GM23338 (cell line): ENCODE results near the gene FAM234A. TPM values are rescaled to one million over a fixed set of nuclear protein-coding genes. Genes with fewer than 3 reads are reported as not detected.

Experiments used
- ATAC-seq: fragments of 200-7000 bp; cut with Tn5 transposase; 3 replicates; pipeline ENCODE4 v1.9.1; 2020
- DNase-seq: peaks from one replicate; pipeline ENCODE4 v3.0.0-alpha.2; 2015; ENCODE audit warnings: low spot score
- H2AFZ ChIP-seq: fragments of 200-600 bp; sonication (generic); 2 replicates; pipeline ENCODE4 v1.8.0; 2016; ENCODE audit warnings: antibody characterized with exemption, mild to moderate bottlenecking, moderate library complexity
- H3F3A ChIP-seq: fragments of 200-600 bp; sonication (generic); replicated peaks from 2 replicates; pipeline ENCODE4 v1.8.0; 2017; ENCODE audit warnings: antibody characterized with exemption, mixed run types, low read depth
- H3K27ac ChIP-seq: fragments of 200-600 bp; sonication (generic); 2 replicates; pipeline ENCODE4 v1.6.1; 2016; ENCODE audit warnings: low read depth
- H3K27me3 ChIP-seq: fragments of 200-600 bp; sonication (generic); 2 replicates; pipeline ENCODE4 v1.8.0; 2016; ENCODE audit warnings: mild to moderate bottlenecking, mixed run types, moderate library complexity; ENCODE audit not compliant: insufficient read depth
- H3K36me3 ChIP-seq: fragments of 200-600 bp; sonication (generic); 2 replicates; pipeline ENCODE4 v1.8.0; 2016; ENCODE audit warnings: mild to moderate bottlenecking; ENCODE audit not compliant: insufficient read depth
- H3K4me1 ChIP-seq: fragments of 200-600 bp; sonication (generic); 2 replicates; pipeline ENCODE4 v1.8.0; 2016; ENCODE audit warnings: mild to moderate bottlenecking, moderate library complexity; ENCODE audit not compliant: insufficient read depth
- H3K4me2 ChIP-seq: fragments of 200-600 bp; sonication (generic); 2 replicates; pipeline ENCODE4 v1.7.1; 2017; ENCODE audit warnings: mixed run types
- H3K4me3 ChIP-seq: fragments of 200-600 bp; sonication (generic); 2 replicates; pipeline ENCODE4 v1.6.1; 2016; ENCODE audit warnings: mixed run types
- H3K79me2 ChIP-seq: fragments of 200-600 bp; sonication (generic); replicated peaks from 2 replicates; pipeline ENCODE4 v1.8.0; 2017; ENCODE audit warnings: mild to moderate bottlenecking; ENCODE audit not compliant: insufficient read depth
- H3K9me2 ChIP-seq: fragments of 200-600 bp; sonication (generic); 2 replicates; pipeline ENCODE4 v1.8.0; 2017; ENCODE audit not compliant: insufficient read depth
- H4K20me1 ChIP-seq: fragments of 200-600 bp; sonication (generic); replicated peaks from 2 replicates; pipeline ENCODE4 v1.8.0; 2017; ENCODE audit warnings: mild to moderate bottlenecking; ENCODE audit not compliant: insufficient read depth
- H3K27ac Mint-ChIP-seq: 2 replicates; pipeline ENCODE4 v1.8.0; 2020; ENCODE audit warnings: inconsistent platforms, mild to moderate bottlenecking, moderate library complexity, mixed read lengths
- H3K27me3 Mint-ChIP-seq: 3 replicates; pipeline ENCODE4 v1.8.0; 2022; ENCODE audit warnings: low read depth, mild to moderate bottlenecking, moderate library complexity, mixed read lengths, inconsistent platforms; ENCODE audit not compliant: insufficient read depth, poor library complexity
- H3K36me3 Mint-ChIP-seq: 3 replicates; pipeline ENCODE4 v1.8.0; 2021; ENCODE audit warnings: low read depth, mild to moderate bottlenecking, inconsistent platforms, moderate library complexity, mixed read lengths
- H3K4me1 Mint-ChIP-seq: 3 replicates; pipeline ENCODE4 v1.8.0; 2020; ENCODE audit warnings: mild to moderate bottlenecking, inconsistent platforms, mixed read lengths
- H3K4me3 Mint-ChIP-seq: 3 replicates; pipeline ENCODE4 v1.8.0; 2021; ENCODE audit warnings: moderate library complexity, mild to moderate bottlenecking, inconsistent platforms, mixed read lengths
- H3K9me3 Mint-ChIP-seq: 3 replicates; pipeline ENCODE4 v1.8.0; 2020; ENCODE audit warnings: moderate library complexity, mild to moderate bottlenecking, inconsistent platforms, mixed read lengths
- CREB1 ChIP-seq: fragments of 250-450 bp; sonication (Bioruptor Pico); IDR thresholded peaks from 2 replicates; pipeline ENCODE4 v1.5.0; 2020; ENCODE audit warnings: low read depth, mild to moderate bottlenecking, moderate library complexity
- EZH2phosphoT487 ChIP-seq: fragments of 200-600 bp; sonication (generic); IDR thresholded peaks from one replicate; pipeline ENCODE4 v1.8.1; 2018; ENCODE audit warnings: antibody characterized with exemption; ENCODE audit not compliant: unreplicated experiment
- JUNB ChIP-seq: IDR thresholded peaks from one replicate; pipeline ENCODE4 v1.6.1; 2016; ENCODE audit warnings: antibody characterized with exemption; ENCODE audit not compliant: unreplicated experiment
- NANOG ChIP-seq: IDR thresholded peaks from 2 replicates; pipeline ENCODE4 v1.6.1; 2016; ENCODE audit warnings: antibody characterized with exemption, borderline replicate concordance
- POLR2AphosphoS5 ChIP-seq: IDR thresholded peaks from 2 replicates; pipeline ENCODE4 v1.6.1; 2016; ENCODE audit warnings: antibody characterized with exemption, low read depth
- ZNF331 ChIP-seq: fragments of 250-450 bp; sonication (Bioruptor Pico); IDR thresholded peaks from 2 replicates; pipeline ENCODE4 v1.5.0; 2020; ENCODE audit warnings: low read depth, mild to moderate bottlenecking, moderate library complexity
- polyA plus RNA-seq: library from polyadenylated mRNA; unstranded; fragments of >200 nt; fragmentation: Nextera tagmentation; extraction: Ambion mirVana; gene quantifications from 2 replicates; pipeline ENCODE4 v1.2.1, GENCODE V29; 2016
- total RNA-seq: library from RNA; depleted of rRNA; stranded (reverse); fragments of >200 nt; shearing (Covaris generic); gene quantifications from 2 replicates; pipeline ENCODE4 v1.2.3, GENCODE V29; 2014
- TF ChIP-seq, protein P1 (sequence below): fragments of 250-450 bp; sonication (Bioruptor Pico); IDR thresholded peaks from 2 replicates; pipeline ENCODE4 v1.5.0; 2020; ENCODE audit warnings: mild to moderate bottlenecking, moderate library complexity
- TF ChIP-seq, protein P2 (sequence below), 2 experiments: fragments of 200-600 bp in 1 of 2; sonication (generic) in 1 of 2; conservative IDR thresholded peaks; 2 replicates each; pipeline versions ENCODE4 v1.5.1 to v1.6.1; 2016 to 2017; ENCODE audit warnings: antibody characterized with exemption in 2 of 2, low read depth in 2 of 2, mild to moderate bottlenecking in 2 of 2, moderate library complexity in 1 of 2
- TF ChIP-seq, protein P3 (sequence below): IDR thresholded peaks from 2 replicates; pipeline ENCODE4 v1.6.1; 2016; ENCODE audit warnings: antibody characterized with exemption

The FAM234A gene
- total and polyA plus RNA-seq, 2 experiments from 2014 or later, result 41.9 to 128 TPM

DNA sequence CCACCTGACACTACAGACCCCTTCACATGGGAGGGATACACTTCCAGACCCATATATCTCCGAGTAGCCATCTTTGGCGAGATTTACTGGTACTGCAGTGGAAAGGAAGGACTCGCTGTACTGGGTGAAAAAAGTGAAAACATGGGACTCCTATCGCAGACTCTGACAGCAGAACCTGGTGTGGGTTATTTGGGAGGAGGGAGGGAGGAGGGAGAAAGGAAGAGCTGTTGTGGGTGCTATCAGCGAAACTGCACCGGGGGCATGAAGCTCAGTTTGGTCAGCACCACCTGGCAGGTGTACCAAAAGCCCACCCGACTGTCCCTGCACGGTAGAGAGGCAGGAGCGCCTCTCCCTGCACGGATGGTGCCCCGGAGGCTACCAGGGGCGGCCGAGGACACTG, 49.4 kb upstream of the FAM234A start (continued):
- TF ChIP-seq, protein P1, sequence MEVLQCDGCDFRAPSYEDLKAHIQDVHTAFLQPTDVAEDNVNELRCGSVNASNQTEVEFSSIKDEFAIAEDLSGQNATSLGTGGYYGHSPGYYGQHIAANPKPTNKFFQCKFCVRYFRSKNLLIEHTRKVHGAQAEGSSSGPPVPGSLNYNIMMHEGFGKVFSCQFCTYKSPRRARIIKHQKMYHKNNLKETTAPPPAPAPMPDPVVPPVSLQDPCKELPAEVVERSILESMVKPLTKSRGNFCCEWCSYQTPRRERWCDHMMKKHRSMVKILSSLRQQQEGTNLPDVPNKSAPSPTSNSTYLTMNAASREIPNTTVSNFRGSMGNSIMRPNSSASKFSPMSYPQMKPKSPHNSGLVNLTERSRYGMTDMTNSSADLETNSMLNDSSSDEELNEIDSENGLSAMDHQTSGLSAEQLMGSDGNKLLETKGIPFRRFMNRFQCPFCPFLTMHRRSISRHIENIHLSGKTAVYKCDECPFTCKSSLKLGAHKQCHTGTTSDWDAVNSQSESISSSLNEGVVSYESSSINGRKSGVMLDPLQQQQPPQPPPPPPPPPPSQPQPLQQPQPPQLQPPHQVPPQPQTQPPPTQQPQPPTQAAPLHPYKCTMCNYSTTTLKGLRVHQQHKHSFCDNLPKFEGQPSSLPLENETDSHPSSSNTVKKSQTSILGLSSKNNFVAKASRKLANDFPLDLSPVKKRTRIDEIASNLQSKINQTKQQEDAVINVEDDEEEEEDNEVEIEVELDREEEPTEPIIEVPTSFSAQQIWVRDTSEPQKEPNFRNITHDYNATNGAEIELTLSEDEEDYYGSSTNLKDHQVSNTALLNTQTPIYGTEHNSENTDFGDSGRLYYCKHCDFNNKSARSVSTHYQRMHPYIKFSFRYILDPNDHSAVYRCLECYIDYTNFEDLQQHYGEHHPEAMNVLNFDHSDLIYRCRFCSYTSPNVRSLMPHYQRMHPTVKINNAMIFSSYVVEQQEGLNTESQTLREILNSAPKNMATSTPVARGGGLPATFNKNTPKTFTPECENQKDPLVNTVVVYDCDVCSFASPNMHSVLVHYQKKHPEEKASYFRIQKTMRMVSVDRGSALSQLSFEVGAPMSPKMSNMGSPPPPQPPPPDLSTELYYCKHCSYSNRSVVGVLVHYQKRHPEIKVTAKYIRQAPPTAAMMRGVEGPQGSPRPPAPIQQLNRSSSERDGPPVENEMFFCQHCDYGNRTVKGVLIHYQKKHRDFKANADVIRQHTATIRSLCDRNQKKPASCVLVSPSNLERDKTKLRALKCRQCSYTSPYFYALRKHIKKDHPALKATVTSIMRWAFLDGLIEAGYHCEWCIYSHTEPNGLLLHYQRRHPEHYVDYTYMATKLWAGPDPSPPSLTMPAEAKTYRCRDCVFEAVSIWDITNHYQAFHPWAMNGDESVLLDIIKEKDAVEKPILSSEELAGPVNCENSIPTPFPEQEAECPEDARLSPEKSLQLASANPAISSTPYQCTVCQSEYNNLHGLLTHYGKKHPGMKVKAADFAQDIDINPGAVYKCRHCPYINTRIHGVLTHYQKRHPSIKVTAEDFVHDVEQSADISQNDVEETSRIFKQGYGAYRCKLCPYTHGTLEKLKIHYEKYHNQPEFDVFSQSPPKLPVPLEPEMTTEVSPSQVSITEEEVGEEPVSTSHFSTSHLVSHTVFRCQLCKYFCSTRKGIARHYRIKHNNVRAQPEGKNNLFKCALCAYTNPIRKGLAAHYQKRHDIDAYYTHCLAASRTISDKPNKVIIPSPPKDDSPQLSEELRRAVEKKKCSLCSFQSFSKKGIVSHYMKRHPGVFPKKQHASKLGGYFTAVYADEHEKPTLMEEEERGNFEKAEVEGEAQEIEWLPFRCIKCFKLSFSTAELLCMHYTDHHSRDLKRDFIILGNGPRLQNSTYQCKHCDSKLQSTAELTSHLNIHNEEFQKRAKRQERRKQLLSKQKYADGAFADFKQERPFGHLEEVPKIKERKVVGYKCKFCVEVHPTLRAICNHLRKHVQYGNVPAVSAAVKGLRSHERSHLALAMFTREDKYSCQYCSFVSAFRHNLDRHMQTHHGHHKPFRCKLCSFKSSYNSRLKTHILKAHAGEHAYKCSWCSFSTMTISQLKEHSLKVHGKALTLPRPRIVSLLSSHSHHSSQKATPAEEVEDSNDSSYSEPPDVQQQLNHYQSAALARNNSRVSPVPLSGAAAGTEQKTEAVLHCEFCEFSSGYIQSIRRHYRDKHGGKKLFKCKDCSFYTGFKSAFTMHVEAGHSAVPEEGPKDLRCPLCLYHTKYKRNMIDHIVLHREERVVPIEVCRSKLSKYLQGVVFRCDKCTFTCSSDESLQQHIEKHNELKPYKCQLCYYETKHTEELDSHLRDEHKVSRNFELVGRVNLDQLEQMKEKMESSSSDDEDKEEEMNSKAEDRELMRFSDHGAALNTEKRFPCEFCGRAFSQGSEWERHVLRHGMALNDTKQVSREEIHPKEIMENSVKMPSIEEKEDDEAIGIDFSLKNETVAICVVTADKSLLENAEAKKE (CRISPR knock-in tag), result no peak
- TF ChIP-seq ZNF331 (CRISPR knock-in tag) (no peak), CREB1 (no peak), JUNB (no peak)
- TF ChIP-seq, protein P2, sequence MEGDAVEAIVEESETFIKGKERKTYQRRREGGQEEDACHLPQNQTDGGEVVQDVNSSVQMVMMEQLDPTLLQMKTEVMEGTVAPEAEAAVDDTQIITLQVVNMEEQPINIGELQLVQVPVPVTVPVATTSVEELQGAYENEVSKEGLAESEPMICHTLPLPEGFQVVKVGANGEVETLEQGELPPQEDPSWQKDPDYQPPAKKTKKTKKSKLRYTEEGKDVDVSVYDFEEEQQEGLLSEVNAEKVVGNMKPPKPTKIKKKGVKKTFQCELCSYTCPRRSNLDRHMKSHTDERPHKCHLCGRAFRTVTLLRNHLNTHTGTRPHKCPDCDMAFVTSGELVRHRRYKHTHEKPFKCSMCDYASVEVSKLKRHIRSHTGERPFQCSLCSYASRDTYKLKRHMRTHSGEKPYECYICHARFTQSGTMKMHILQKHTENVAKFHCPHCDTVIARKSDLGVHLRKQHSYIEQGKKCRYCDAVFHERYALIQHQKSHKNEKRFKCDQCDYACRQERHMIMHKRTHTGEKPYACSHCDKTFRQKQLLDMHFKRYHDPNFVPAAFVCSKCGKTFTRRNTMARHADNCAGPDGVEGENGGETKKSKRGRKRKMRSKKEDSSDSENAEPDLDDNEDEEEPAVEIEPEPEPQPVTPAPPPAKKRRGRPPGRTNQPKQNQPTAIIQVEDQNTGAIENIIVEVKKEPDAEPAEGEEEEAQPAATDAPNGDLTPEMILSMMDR (conservative IDR thresholded peaks at IDR 0.05; ENCODE audit: low read depth in 2 of 2), result no peak

DNA sequence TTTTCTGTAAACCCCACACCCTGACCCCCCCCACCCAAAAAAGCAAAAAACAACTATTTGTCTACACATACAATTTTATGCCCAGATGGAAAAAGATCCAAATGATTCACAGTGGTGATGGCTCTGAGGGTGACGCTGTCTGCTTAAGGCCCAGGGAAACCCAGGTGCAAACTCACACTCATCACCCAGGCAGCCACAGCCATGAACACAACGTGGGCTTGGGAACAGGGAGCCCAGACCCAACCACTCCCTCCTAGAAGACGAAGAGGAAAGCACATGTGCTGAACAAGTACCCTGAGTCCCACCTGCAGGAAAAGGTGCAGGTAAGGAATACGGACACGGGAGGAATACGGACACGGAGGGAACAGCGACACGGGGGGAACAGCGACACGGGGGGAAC, 48.9 kb upstream of the FAM234A start:
- H3K27me3 ChIP-seq, result peaks cover 6% of the 10 kb centered on the region
- H3K79me2 ChIP-seq, result no peaks in the 10 kb centered on the region
- no peaks in the 10 kb centered on the region; the same call in none of the 2 replicates for H4K20me1 ChIP-seq
- peaks cover 38% of the 10 kb centered on the region; the same call in 1 of the 2 replicates for H3F3A ChIP-seq
- no peak overlapping the region for H3K4me3 ChIP-seq
- peaks cover 45% of the 10 kb centered on the region for H3K36me3 Mint-ChIP-seq
- H3K9me3 Mint-ChIP-seq, result no peaks in the 10 kb centered on the region
- no peak overlapping the region for H3K4me2 ChIP-seq
- H3K9me2 ChIP-seq, result no peaks in the 10 kb centered on the region
- peaks cover 15% of the 10 kb centered on the region for H3K27me3 Mint-ChIP-seq
- no peak for DNase-seq
- H3K4me1 ChIP-seq, result no peaks in the 10 kb centered on the region
- no peak overlapping the region for H2AFZ ChIP-seq
- H3K4me1 Mint-ChIP-seq, result no peaks in the 10 kb centered on the region; the same call in 1 of the 3 replicates
- H3K27ac ChIP-seq, result no peak overlapping the region
- H3K27ac Mint-ChIP-seq, result no peak overlapping the region
- ATAC-seq, result no peak
- H3K36me3 ChIP-seq, result peaks cover 28% of the 10 kb centered on the region
- H3K4me3 Mint-ChIP-seq, result no peak overlapping the region; the same call in 2 of the 3 replicates
- no peak for TF ChIP-seq EZH2phosphoT487
- TF ChIP-seq NANOG, result no peak
- TF ChIP-seq JUNB, result no peak
- no peak for TF ChIP-seq POLR2AphosphoS5
- TF ChIP-seq, protein P3, sequence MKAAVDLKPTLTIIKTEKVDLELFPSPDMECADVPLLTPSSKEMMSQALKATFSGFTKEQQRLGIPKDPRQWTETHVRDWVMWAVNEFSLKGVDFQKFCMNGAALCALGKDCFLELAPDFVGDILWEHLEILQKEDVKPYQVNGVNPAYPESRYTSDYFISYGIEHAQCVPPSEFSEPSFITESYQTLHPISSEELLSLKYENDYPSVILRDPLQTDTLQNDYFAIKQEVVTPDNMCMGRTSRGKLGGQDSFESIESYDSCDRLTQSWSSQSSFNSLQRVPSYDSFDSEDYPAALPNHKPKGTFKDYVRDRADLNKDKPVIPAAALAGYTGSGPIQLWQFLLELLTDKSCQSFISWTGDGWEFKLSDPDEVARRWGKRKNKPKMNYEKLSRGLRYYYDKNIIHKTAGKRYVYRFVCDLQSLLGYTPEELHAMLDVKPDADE, result no peak
- TF ChIP-seq ZNF331 (CRISPR knock-in tag), result no peak
